PC-9 (cell line): ENCODE data around the gene PRDM15.

Experiments used
- EZH2 ChIP-seq: fragments of 200-600 bp; sonication (generic); IDR thresholded peaks from 2 replicates; pipeline ENCODE4 v1.8.0; 2017; ENCODE audit warnings: antibody characterized with exemption, low read depth
- TF ChIP-seq, protein P1 (sequence below): fragments of 200-600 bp; sonication (generic); conservative IDR thresholded peaks from 2 replicates; pipeline ENCODE4 v1.6.1; 2017; ENCODE audit warnings: mixed run types, antibody characterized with exemption, mild to moderate bottlenecking, moderate library complexity

DNA sequence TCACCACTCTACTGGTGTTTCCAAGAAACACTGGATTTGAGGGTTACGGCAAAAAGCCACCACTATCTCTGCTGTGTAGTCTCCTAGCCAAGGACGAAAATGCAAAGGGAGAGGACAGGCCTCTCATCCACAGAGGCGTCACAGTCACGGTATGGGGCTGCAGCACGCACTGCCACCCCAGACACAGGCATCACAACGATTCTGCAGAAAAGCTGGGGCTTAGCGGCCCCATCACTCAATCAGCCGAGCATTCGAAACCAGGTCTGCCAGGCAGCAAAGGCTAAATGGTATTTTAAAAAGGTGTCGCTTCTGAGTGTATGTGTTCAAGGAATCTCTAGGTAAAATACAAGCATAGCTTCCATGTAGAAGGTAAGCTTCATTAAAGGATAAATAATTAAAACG, 113.7 kb downstream of the PRDM15 start:
- TF ChIP-seq, protein P1, sequence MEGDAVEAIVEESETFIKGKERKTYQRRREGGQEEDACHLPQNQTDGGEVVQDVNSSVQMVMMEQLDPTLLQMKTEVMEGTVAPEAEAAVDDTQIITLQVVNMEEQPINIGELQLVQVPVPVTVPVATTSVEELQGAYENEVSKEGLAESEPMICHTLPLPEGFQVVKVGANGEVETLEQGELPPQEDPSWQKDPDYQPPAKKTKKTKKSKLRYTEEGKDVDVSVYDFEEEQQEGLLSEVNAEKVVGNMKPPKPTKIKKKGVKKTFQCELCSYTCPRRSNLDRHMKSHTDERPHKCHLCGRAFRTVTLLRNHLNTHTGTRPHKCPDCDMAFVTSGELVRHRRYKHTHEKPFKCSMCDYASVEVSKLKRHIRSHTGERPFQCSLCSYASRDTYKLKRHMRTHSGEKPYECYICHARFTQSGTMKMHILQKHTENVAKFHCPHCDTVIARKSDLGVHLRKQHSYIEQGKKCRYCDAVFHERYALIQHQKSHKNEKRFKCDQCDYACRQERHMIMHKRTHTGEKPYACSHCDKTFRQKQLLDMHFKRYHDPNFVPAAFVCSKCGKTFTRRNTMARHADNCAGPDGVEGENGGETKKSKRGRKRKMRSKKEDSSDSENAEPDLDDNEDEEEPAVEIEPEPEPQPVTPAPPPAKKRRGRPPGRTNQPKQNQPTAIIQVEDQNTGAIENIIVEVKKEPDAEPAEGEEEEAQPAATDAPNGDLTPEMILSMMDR: no peak
- no peak for TF ChIP-seq EZH2
